NCI-H2171 treated with DMSO at 0.1 percent for 48 hours (cell line): Measurements from ENCODE around the gene LIMD2.

ENCODE experiments used
- DNase-seq: peaks from one replicate; lab custom pipeline; 2025; lab: John Stamatoyannopoulos, UW

The LIMD2 gene

DNA sequence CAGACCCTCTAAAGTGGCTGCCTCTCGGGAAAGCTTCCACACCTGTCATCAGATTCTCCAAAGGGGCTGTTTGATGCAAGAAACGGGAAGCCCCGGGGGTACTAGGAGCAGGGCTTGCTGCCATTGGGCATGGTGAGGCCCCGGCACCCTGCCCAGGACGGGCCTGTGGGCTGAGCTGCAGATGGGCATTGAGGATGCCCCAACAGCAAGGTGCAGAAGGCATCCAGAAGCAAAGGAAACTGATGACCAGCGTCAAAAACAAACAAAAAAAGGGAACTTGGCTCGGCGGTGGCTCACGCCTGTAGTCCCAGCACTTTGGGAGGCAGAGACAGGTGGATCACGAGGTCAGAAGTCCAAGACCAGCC lies 1.5 kb upstream of the LIMD2 start:
- DNase-seq: no peak

DNA sequence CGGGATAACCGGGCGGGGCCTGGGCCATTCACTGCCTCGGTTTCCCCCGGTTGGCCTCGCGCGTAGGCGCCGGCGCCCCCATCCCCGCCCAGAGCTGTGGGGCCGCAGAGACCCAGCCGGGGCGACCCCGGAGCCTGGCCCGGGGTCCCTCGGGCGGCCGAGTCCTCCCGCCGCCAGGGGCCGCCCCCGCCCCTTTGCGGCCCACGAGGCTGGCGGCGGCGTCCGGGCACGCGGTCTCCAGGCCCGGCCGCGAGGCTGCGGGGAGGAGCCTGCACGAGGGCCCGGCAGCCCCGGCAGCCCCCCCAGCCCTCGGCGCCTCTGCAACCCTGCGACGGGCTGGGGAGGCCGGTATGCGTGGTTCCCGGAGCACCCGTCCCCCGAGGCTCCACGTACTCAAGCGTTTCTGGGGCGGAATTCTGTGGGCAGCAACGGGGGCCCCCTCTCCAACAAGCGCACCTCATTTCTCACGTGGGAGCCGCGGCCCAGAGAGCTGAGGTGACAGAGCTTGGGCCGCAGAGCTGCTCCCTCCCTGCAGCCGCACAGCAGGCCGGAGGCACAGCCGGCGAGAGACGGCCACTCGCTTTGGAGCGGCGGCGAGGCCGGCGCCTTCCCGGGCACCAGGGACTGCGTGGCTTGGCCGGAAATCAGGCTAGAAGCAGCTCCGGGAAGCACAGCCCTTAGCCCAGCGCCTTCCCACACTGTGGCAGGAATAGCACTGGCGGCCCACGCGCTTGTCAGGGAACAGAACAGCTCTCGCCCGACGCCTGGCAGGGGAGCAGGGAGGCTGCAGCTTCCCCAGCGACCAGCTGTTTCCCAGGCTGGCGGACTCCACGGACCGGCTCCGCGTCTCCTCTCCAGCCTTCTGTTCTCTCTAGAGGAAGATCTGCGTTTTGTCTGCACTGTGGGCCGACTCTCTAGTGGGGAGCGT lies 867 bp upstream of the LIMD2 start:
- peak; percentile 70 for DNase-seq

DNA sequence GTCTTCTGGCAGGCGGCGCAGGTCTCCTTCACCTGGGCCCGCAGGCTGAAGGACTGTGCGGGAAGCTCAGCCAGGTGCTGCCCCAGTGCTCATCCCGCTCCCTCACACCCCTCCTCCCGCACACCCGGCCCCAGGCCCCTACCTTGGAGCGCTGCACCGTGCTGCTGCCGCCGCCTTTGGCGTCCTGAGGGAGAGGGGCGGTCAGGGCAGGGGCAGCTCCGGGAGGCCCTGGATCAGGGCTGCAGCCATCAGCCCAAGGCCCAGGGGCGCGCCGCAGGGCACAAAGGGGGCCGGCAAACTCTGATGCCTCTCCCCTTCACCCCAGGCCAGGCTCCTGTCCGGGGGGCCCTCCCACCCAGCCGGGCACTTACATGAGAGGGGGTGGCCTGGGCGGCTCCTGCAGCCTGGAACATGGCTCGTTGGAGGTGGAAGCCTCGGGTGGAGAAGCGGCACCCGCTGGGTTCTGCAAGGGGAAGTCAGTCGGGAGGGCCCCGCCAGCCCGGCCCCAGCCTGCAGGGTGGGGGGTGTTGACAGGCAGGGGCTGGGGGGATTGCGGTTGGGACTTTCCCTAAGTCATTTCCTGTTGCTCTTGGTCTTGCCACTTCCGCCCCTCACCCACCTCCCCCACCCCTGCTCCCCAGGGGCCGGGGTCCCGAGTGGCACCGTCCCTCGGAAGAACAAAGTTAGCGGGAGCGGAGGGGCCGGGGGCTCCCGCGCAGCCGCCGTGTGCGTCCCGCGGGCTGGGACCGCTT lies 863 bp downstream of the LIMD2 start:
- DNase-seq: peak; percentile 9

DNA sequence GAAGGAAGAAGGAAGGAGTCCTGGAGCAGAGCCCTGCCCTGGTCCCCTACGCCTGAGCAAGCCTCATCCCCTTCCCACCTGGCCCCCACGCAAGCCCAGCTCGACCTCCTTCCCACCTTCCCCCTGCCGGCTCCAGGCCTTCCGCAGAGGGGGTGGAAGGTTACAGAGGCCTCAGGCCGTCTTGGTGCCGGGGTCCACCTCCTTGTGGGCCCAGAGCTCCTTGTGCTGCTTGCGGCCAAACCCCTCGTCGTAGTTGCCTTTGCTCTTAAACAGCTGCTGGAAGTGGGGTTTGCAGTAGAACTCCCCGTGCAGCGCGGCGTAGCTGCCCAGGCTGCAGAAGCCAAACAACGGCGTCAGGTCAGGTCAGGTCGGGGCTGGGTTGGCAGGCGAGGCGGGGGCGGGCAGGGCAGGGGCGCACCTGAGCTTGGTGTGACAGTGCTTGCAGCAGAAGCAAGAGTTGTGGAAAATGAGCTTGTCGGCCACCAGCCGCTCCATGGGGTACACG lies 1.5 kb downstream of the LIMD2 start:
- DNase-seq: no peak

DNA sequence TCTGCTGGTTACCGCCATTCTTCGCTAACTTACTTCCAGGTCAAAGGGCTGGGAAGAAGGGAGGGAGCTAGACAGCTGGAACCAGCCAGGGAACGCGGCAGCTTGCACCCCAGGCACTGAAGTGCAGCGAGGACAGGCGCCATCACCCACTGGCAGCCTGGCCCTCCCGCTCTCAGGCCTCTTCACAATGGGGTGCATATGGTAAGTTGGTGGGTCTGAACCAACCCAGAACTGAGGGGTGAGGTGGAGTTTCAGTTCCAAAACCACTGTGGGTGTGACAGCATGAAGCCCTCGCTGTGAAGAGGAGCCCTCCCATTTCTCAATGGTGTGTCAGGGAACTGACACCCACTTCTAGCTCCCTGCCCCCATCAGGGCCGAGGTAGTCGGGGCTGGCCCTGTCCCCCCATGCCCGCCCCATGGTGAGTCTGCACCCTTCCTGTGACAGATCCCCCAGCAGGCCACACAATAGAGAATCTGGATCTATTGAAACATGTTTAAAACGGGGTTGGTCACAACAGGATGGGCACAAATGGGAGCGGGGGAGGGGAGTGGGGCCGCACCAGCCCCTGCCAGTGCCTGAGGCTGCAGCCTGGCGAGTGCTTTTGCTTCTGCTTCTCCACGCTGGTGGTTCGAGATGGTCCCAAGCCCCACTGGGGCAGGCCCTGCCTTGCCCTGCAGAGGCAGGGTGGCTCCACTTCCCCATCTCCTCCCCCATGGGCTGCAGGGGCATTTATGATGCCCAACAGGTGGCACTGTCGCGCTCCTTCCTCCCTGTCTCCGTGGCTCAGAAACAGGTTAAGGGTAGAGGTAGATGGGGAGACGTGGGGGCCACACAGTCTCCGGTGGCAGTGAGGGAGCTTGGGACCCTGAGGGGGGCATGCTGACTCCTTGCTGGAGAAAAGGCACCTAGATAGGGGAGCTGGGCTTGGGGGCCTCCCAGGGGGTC lies 2.3 kb downstream of the LIMD2 start:
- peak; percentile 19 for DNase-seq

DNA sequence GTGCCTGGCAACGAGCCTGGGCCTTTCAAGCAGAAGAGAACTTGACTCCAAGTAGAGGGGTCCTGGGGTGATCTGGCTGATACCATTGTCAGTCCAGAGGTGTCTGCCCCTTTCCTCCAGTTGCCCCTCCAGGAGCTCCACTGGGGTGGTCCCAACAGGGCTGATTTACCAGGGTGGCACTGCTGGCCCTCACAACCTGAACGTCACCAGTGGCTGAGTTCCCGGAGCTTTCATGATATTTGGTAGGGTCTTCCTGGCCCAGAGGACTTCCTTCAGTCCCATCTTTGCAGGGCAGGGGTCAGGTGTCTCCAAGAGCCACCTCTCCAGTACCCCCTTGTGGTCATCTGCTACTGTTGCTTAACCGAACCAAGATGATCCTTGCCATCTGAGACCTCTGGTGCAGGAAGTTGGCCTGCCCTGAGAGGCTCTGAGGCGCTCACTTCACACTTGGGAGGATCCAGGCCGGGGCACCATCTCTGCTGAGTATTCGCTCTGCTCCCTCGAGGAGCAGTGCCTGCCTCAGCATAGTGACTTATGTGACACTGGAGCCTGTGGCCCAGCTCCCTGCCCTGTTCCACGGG lies 3.5 kb downstream of the LIMD2 start:
- DNase-seq: no peak

DNA sequence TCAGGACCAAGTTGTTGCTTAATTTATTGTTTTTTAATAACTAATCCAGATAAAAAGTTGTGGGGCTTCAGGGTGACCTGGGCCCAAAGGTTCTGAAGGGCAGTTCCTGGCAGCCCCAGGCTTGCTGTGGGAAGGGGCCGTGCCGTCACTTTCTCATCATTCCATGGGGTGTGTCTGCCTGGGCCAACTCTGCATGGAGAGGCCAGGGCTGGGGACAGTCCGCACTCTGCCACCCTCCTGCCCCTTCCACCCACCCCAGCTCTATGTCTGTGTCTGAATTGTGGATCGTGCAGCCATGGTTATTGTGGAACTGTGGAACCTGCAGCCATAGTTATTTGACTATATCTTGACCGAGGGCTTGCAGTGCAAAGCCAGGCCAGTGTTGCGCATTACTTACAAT lies 4.0 kb downstream of the LIMD2 start:
- no peak for DNase-seq

DNA sequence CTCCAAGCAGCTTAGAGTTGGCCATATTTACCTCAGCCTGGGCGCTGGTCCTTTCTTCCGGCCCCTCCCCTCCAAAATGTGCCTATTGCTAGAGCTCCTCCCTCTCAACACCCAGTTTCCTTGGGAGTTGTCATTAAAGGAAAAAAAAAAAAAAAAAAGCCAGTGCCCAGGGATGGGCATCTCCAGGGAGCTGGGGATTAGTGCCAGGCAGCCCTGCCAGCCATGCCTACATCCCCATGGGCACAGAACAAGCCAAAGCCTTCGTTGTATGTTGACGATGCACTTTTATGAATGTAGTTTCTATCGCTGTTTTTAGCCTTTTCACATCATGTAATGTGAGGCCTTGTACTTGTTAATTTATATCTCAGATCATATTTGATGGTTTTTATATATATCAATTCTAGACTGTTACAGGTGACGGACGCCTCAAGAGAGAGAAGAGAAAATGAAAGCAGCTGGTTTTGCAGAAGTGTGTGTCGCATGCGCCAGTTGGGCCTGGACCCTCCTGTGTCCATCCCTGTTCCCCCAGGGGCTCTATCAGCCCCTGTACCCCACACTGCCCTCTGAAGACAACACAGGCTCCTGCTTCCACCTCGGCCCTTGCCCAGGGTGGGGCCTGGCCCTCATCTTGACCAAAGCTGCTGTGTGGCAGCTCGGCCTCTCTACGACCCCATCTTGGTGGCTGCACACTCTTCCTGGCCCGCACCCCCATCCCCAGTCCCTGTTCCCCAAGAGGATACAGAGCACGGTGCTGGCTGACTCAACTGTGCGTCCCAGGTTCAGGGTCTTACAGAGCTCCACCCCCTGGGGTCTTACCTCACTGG lies 4.8 kb downstream of the LIMD2 start:
- no peak for DNase-seq

DNA sequence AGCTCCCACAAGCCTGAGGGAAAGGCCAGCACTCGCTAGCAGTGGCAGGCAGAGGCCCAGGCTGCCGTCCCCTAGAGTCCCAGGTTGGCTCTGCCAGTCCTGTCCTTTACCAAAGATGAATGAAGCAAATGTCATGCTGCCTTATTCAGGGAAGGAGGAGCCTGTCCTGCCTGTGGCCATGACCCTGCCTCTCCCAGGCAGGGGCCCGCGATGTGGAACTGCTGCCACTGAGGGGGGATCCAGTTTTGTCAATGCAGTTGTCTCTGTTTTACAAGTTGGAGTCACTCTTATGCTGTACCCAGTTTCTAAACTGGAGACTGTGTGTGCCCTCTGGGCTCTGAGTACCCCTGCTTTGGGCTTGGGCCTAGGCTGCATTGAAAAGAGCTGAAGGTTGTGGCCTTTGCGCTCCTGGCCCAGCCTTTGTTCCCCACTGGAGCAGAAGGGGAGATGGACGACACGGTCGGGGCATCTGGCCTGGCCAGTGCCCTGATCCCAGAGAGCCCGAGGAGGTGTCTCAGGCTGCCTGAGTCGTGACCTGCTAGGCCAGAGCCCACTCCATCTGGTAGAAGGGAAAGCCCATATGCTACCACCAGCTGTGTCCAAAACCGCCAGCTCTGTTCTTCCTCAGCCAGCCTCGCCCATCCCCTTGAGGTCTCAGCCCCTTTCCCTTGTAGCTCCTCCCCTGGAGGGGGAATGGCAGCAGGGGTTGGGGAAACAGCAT lies 5.5 kb downstream of the LIMD2 start:
- DNase-seq: peak; percentile 86

DNA sequence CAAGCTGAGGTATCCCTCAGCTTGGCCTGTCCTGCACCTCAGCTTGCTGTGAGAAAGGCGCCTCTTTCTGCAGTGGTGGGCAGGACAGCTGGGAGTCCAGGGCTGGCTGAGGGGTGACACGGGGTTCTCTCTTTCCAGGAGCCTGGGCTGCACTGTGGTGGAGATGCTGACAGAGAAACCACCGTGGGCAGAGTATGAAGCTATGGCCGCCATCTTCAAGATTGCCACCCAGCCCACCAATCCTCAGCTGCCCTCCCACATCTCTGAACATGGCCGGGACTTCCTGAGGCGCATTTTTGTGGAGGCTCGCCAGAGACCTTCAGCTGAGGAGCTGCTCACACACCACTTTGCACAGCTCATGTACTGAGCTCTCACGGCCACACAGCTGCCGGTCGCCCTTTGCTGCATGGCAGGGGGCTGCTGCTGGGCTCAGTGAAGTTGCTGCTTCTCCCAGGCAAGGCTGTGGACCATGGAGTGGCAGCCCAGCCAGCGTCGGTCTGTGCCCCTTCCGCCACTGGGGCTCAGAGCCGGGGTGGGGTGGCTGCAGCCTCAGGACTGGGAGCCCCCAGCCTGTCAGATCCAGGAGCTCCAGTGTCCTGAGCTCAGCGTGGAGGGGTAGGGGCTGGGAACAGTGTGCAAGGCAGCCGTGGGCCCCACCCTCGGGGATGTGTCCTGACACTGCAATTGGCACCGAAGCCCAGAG lies 6.4 kb downstream of the LIMD2 start:
- DNase-seq: no peak

DNA sequence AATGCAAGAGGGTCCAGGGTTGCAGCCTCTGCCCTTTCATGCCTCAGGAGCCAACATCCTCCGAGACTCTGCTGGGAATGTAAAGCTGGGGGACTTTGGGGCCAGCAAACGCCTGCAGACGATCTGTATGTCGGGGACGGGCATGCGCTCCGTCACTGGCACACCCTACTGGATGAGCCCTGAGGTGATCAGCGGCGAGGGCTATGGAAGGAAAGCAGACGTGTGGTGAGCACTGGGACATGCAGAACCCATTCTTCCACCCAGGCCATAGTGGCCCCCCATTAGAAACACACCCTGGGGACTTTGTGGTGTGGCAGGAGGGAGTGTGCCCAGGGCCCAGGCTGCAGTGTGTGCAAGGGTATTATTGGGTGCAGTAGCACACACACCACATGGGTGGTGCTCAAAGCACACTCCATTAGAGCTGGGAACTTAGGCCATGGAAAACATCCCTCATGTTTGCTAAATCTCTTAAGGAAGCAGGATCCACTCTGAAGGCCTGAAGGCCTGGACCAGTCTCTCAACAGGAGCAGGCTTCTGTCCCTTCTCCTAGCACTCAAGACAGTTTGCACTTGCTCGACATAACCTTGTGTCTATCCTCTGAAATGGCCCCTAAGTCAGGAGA lies 7.6 kb downstream of the LIMD2 start:
- no peak for DNase-seq

DNA sequence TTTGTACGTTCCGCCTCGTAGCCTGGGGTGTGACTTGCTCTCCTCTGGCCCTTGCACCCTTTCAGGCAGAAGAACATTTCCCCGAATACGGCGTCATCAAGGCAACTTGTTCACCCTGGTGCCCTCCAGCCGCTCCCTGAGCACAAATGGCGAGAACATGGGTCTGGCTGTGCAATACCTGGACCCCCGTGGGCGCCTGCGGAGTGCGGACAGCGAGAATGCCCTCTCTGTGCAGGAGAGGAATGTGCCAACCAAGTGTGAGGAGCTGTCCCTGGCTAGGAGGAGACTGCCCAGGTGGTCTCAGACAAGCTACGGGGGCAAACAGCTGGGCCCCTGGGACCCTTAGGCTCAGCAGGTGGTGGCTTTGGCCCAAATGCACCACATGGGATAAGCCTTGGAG lies 10.4 kb downstream of the LIMD2 start:
- DNase-seq: no peak

DNA sequence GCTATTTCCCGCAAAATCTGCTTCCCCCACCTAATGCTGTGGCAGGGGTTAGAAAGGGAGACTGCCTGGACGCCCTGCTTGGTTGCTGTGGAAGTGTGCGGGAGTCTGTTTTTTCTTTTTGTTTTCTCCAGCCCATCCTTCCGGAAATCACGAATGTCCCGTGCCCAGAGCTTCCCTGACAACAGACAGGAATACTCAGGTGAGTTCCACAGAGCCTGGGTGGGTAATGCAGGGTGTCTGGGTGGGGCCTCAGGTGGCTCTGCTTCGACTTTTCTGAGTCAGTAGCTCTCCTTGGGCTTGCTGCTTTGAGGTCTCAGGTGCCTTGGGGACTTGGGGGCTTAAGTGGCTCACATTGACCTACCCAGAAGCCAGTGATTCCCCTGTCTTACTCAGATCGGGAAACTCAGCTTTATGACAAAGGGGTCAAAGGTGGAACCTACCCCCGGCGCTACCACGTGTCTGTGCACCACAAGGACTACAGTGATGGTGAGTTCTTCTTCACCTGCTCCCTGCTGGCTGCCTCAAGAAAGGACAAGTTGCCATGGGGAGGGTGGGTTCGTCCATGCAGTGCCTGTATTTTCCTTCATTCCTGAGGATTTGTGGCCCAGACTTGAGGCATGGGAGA lies 11.4 kb downstream of the LIMD2 start:
- DNase-seq: no peak

DNA sequence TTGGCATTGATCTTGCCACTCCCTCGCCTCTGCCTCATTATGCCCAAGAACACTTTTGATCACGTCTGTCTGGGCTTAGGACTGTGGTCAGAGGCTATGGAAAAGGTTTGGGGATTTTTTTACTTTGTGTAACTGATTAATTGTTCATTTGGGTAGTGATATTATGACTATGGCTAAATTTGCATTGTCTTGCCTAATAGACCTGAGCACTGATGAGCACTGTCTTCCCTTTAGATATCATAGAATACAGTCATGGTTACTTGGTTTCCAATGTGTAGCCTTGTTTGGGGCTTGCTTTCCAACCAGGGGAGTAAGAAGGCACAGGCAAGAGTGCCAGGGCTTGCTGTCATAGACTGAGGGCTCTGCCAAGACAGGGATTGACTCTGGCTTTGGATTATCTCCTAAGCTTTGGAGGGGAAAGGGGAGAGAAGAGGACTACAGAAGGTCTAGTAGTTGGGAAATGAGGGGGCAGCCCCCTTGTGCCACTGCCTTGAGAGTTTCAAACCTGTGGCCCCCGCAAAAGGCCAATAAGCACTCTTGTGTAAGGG lies 13.7 kb downstream of the LIMD2 start:
- DNase-seq: no peak

DNA sequence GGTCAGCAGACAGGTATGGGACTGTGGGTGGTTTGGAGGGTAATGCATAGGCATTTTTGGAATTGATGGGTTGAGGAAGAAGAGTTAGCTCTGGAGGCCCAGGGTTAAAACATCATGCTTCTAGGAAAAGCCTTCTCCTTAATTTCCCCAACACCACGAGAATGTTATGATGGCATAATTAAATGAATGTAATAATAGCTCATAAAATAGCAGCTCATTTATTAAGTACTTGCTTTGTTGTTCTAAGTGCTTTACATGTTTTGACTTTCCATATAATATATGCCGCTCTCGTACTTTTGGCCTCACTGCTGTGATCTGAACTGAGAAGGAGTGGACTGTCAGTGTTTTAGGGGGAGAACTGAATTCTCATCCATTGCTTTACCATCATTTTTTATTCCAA lies 14.3 kb downstream of the LIMD2 start:
- DNase-seq: no peak

DNA sequence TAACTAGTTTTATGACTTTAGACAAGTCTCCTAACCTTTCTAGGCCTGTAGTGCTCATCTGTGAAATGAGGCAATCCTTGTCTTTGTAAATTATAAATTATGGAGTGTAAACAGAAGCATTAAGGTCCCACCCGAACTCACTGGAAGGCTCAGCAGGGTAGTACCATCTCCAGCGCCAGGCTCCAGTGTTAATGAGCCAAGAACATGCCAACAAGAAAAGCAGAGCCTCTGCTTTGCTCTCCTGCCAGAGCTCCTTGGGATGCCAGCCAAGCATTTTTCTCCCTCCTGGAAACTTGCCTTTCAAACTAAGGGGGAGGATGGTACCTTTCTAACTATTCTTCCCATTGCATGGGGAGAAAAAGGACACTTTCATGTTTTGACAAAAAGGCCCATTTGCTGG lies 14.9 kb downstream of the LIMD2 start:
- no peak for DNase-seq

DNA sequence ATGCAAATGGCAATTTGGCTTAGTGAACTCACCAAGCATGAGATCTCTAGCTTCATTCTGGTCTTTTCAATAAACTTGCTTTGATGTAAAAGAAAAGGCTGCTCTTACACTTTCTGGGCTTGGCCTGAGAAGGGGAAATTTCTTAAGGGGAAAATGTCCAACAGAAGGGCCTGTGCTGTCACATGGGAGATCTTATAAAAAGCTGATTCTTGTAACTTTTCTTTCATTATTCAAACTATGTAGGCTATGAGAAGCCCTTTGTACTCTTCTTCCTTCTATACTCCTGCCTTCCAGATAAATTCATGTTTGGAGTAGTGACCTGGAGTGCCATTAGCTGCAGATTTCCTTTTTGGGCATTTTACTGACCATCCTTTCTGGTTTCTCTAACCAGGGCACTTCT lies 16.9 kb downstream of the LIMD2 start:
- no peak for DNase-seq

DNA sequence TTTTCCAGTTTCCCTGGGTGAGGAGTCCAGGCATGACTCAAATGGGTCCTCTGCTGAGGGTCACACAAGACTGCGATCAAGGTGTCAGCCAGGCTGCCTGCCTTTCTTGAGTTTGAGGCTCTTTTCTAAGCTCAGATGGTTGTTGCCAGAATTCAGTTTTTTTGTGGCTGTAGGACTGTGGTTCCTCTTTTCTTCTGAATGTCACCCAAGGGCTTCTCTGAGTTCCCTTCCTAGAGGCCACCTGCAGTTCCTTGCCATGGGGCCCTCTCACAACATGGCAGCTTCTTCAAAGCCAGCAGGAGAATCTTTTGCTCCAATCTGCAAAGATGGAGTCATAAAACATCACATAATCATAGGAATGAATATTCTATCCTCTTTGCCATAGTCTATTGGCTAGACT lies 17.5 kb downstream of the LIMD2 start:
- DNase-seq: no peak
